ENCODE data around the gene LRRC49.
A peak's percentile ranks its signal among the peaks of the same experiment; 100 is the strongest.
"Not testable (repeated sequence)": the region's sequence is repeated elsewhere in the genome, so short reads cannot be mapped to it uniquely, and the experiment has no call there.

The LRRC49 gene

DNA sequence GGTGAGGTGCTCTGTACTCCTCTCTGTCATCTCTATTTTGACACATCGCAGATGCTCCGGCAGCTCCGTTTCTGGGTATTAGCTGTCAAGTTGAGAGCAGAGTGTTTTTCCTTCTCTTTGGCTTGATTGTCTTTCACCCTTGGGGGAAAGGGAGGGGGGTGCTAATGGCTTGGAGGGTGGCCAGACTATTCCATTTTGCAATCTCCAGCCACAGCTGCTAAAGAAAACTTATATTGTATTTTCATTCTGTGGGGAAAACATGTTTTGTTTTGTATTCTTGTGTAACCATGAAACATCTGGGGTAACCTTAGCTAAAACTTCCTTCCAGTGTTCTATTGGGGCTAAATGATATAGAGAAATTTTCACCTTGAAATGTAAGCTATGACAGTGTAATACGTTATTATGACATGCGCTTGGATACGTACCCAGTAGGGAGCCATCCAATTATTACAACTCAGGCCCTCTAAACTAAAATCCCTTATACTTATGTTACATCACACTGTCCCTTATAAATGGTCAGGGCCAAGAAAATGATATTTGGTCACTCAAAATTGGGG, 24.6 kb upstream of the LRRC49 start:
- DNase-seq: no peak

DNA sequence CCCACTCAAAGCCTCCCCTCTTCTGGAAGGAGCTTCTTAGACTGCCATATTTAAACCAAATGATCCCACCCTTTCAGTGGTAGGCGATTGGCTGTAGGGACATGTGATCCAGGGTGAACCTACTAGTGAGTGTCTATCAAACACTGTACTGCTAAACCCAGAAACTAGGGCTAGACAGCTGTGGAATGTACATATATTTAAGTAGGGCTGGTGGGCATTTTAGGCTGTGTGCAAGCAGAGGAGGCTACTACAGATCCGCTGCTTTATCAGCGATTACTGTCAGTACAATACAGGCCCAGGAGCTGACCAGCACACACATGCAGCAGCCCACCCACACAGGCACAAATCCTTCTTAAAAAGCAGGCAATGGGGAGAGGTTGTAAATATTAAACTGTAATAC, 23.3 kb upstream of the LRRC49 start:
- DNase-seq: no peak

DNA sequence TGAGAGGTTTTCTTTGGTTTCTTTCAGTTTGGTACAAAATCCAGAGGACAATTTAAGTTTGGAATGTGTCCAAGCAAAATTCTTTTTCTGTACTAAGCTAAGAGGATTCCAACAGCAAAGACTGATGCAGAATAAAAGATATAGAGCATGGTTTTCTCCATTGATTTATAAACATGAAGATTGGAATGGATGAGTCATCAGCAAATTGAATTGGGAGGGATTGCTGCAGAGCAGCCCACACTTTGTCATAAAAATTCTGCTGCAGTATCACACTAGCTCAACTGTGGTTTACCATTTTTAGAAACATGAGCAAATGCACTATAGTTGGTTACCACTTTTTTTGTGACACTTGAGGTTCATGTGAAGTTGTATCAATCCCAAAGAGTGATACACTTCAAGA, 22.6 kb upstream of the LRRC49 start:
- DNase-seq: no peak

DNA sequence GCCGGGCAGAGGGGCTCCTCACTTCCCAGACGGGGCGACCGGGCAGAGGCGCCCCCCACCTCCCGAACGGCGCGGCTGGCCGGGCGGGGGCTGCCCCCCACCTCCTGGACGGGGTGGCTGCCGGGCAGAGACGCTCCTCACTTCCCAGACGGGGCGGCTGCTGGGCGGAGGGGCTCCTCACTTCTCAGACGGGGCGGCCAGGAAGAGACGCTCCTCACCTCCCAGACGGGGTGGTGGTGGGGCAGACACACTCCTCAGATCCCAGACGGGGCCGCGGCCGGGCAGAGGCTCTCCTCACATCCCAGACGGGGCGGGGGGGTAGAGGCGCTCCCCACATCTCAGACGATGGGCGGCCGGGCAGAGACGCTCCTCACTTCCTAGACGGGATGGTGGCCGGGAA, 21.1 kb upstream of the LRRC49 start:
- DNase-seq: not testable (repeated sequence)

DNA sequence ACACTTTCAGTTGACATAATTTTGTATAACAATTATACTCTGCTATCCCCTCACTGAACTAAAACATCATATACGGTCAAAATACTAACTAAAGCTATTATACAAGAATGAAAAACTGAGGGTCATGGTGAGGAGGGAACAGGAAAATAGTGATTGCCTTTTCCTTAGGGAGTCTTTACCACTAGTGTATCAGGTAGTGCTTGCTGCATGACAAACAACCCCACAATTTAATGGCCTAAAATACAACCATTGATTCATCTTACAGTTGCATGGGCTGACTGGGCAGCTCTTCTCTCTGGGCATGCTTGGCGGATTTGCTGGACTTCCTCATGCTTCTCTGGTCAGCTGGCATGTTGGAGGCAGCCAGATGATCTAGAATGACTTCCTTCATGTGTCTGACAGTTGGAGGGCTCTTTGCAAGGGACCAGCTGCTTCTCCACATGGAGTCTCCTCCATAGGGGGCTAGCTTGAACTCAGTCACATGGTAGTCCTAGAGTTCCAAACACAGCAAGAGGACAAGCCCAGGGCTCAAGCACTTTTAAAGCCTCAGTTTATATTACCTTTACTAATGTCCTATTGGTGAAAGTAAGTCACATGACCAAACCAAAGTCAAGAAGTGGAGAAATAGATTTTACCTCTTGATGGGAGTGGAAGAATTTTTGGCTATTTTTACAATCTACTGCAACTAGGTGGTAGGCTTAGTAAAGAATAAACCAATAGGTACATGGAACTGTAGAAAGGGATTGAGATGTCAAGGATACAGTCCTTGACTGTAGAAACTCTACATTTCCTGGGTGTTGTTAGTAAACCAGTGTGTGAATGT, 19.2 kb upstream of the LRRC49 start:
- DNase-seq: no peak

DNA sequence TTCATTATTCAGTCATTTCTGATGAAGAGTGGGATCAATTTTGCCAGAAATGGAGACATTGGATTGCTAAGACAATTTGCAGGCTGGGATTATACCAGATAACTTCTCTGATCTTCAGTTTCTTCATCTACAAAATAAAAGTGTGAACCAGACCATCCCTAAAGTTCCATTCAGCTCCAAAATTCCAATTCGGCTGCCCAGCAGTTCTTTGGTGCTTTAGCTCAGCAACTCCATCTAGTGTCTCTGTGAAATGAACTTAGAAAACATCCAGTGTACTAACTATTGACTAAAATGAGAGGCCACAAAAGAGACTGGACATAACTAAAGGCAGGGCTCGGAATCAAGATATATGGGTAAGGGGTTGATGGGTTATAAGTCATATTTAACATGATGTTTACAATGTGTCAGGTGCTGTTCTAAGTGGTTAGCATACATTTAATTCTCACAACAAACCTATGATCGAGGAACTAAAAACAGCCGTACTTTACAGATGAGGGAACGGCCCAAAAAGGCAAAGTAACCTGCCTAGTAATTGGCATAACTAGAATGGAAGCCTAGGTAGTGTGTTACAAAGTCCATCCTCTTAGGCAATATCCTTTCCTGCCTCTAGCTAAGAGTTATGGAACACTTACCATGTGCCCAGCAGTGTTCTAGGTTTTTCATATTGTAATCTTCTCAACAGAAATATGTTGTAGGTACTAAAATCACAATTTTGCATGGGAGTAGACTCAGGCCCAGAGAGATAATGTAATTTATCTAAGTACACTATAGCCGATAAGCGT, 17.4 kb upstream of the LRRC49 start:
- DNase-seq: no peak

- no peak for DNase-seq
Observed at GRCh38 chr15:70876011-70876410, 16.6 kb upstream of the LRRC49 start.

DNA sequence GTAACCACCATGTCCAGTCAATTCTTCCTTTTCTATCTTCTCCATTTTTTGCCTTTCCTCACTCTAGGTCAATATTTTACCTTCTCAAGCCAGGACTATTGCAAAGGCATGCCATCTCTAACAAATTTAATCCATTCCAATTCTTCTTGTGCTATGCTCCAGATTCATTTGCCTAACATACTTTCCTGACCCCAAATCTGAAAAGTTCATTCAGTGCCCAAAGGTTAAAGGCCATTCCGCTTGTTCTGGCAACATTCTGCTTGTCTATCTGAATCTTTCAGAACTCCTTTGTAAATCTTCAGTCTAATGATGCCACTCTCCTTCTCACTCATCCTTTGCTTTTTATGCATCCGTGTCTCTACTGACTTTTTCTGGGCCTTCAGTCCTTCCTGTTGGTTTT, 15.9 kb upstream of the LRRC49 start:
- DNase-seq: no peak

DNA sequence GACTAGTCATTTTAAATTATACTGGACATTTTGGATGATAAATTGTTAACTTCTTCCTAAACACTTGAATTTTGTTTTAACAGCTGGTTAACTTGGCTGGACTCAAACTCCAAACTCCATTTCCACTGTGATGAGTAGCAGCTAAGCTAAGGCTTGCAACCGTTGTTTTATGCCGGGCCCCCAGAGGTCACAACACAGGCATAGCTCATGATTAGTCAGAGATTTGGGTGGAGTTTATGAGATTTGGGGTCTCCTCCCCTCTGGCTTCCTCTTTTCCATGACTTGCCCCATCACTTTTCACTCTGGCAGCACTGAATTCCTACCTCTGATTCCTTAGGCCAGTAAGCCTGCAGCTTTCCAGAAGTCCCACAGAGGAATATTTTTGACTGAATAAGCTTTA, 13.2 kb upstream of the LRRC49 start:
- no peak for DNase-seq

DNA sequence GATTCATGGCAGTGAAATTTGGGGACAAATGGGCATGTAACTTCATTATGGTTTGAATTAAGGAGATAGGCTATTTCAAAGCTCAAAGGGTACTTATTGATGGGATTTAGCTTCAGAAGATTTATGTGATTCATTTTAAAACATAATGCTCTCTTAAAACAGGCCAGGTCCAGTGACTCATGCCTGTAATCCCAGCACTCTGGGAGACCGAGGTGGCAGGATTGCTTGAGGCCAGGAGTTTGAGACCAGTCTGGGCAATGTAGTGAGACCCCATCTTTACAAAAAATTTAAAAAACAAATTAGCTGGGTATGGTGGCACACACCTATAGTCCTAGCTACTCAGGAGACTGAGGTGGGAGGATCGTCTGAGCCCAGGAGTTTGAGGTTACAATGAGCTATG, 11.8 kb upstream of the LRRC49 start:
- DNase-seq: no peak

DNA sequence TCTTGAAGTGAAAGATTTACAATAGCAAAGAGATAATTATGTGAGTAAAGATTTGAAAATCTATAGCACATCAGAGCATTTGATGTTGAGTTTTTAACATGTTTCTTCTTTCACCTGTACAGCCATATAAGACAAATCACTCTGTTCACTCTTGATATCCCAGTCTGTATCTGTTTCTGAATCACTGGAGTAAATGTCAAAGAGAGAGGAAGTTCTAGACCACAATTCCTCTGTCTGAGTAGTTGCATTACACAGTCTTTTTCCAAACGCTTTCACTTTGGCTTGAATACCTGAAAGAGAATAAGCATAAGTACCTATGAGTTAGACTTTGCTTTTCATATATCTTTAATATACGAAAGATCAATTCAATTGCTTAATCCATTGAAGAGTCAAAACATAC, 10.3 kb upstream of the LRRC49 start:
- DNase-seq: no peak

GRCh38 chr15:70892912-70893560, 410 bp downstream of the LRRC49 start:
- DNase-seq: peak; percentile 18

DNA sequence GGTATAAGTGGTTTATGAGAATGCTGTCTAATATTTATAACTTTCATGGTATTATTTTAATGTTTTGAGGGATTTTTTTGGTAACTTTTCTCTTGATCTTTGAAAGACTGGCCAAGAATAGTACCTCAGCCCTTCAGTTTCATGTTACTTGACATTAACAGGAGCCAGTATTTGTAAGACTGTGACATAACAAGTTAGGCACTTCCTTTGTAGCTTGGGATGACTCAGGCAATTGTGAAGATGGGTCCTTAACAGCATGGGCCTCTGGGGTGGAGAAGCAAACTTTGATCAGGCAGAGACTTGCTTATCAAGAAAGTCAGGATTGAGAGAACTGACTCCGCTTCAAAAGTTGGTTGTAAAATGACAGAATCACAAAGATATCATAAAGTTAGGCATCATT, 9.5 kb downstream of the LRRC49 start:
- no peak for DNase-seq

DNA sequence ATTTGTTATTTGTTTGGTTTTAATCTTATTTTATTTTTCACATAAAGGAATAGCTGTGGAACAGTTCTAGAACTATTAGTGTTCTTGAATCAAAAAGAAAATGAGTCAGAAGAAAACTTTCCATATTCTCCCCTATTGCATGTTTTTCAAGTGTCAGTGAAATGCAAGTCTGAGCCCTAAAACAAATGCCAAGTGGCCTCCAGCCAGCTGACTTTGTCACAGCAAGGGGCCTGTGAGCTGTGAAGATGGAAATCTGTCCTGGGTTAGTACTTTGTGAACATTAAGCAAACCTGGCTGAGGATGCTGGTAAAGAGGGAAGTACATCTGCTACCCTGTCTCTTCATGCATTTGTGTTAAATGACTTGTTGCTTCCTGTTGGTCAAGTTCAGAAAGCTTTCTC, 14.2 kb downstream of the LRRC49 start:
- no peak for DNase-seq

DNA sequence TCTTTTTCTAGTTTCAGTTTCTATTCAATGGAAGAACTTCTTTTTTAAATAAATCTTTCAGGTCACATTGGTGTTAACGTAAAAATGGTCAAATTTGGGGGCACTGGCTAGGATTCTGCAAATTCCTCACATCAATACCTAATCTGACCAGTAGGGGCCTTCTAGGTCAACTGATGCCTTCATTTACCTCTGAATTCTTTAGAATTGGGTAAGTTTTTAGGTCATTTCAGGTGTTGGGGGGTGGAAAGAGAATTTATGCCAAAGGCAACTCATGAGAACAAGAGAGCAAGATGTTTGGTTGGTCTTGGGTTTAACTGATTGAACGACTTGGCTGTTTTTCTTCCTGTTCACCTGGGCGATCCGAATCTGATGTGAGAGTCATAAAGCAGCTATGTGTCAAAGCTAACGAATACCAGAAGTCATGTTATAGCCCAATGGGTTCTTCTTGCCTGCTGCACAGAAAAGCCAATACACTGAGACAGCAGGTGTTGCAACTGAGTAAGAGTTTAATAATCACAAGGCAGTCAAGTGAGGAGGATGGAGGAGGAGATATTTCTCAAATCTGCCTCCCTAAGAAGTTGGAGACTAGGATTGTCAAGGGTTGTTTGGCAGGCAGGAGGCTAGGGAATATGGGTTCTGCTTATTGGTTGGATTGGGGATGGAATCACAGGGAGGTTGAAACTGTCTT, 15.3 kb downstream of the LRRC49 start:
- DNase-seq: no peak

GRCh38 chr15:70910958-70911357, 18.3 kb downstream of the LRRC49 start:
- no peak for DNase-seq

DNA sequence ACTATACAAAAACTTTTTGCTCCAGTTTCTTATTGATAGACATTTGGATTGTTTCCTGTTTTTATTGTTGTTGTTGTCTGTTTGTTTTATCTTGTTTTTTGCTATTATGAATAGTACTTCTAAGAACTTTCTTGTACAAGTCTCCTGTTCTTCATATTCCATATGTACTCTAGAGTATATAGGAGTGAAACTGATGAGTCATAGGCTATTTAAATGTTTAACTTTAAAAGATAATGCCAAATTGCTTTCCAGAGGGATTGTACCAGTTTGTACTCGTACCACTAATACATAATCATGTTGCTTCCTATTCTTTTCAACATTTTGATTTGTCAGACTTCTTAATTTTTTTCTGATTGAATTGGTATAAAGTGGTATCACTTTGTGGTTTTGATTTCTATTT, 19.6 kb downstream of the LRRC49 start:
- no peak for DNase-seq

DNA sequence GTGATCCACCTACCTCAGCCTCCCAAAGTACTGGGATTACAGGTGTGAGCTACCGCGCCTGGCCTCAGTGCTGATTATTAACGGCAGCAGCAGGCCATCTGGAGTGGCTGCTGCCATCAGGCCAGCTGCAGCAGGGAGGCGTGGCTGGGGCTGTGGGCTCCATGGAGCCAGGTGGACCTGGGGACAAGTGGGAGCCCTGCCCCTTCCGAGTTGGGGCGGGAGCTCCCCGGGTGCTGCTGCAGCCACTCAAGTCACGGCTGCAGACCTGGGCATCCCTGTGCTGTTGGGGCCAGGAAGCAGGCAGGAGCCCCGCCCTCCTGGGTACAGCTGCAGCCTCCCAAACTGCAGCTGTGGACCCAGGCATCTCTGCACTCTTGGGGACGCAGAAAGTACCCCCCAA, 23.9 kb downstream of the LRRC49 start:
- DNase-seq: no peak

DNA sequence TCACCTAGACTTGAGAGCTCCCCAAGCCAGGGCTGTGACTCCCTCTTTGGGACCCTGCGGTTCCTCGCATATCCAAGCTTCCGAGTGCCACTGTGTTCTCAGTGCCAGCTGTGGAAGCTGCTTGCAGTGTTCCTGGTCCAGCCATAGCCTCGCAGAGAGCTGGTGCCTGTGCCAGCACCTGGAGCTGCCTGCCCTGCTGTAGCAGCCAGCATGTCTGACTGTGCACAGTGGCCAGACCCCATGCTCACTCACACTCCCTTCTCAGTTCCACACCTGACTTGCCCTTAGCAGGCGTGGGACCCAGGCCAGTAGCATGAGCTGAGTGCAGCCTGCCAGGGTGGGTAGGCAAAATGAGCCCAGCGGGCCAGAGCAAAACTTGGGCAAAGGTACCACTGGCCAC, 25.3 kb downstream of the LRRC49 start:
- no peak for DNase-seq

DNA sequence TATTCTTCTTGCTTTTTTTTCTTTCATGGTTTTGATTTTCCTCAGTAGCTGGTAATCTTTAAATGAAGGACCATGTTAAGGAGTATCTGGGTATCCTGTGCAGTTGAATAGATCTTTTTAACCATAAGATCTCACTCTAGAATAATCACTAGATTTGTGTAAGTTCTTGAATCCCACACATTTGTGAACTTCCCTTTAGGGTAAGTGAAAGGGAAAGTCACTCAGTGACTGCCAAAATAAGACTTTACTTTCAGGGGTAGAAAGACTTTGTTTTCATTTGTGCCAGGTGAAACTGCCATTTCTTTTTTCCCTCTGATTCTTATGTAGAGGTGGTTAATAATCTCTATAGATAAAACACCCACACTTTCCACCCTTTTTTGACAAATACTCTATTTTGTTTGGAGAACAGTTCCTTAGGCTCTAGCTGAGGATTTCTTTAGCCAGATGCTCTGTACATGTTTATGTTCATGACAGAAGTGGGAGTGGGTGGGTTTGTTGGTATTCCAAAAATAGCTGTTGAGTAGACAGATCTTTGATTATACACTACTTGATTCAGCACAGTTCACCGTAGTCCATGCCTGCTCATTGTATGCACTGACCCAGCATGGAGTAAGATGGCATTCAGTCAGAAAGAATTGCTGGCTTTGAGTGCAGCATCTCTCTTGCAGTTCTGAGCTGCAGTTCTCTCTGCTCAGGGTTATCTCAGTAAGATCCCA, 28.5 kb downstream of the LRRC49 start:
- no peak for DNase-seq

DNA sequence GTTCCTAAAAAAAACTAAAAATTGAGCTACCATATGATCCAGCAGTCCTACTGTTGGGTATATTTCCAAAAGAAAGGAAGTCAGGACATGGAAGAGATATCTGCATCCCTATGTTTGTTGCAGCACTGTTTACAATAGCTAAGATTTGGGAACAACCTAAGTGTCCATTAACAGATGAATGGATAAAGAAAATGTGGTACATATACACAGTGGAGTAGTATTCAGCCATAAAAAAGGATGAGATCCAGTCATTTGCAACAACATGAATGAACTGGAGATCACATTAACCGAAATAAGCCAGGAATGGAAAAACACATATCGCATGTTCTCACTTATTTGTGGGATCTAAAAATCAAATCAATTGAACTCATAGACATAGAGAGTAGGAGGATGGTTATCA, 29.5 kb downstream of the LRRC49 start:
- no peak for DNase-seq

- DNase-seq: no peak
Observed at GRCh38 chr15:70923311-70924080, 30.9 kb downstream of the LRRC49 start.
